Measurements from ENCODE around the gene DEPP1. TPM values are rescaled to one million over a fixed set of nuclear protein-coding genes. Genes with fewer than 3 reads are reported as not detected.

The DEPP1 gene
- polyA plus RNA-seq, 2 of the 4 experiments (the other 2 are of a cell fraction), result 0.46 to 0.92 TPM

DNA sequence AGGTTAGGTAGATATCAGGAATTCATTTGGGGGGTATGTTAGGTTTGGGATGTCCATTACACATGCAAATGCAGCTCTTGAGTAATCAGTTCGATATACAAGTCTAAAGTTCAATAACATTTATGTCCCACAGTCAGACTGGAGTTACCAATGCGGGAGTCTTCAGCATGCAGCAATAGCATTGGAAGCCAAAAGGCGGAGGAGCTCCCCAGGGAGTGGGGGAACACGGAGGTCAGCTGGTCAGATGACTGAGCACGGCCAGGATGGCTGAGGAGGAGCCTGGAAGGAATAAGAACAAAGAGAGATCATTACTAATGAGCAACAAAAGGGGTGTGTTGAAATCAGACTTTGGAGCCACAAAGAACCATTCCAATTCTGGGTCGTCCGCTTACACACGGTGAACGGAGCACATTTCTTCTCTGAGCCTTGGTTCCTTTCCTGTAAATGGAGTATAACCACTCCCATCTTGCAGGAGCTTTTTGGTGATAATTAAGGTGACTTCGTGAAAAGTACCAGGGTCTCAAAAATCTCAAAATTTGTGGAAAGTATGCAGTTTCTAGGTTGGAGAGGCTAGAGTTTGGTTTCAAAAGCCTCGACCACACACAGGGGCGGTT lies 21.6 kb upstream of the DEPP1 start:
- Histone ChIP-seq H3K27ac (peak overlapping the region; percentile 76 to 92), H3K4me2 (peak overlapping the region; percentile 80), H3K4me3 (peak overlapping the region; percentile 62), H3K9me3 (peaks cover 48% of the 10 kb centered on the region), H3K4me1 (0 out of 3 replicates have a peak, but pooled peaks cover 3% of the 10 kb centered on the region)
- TF ChIP-seq, protein P1, sequence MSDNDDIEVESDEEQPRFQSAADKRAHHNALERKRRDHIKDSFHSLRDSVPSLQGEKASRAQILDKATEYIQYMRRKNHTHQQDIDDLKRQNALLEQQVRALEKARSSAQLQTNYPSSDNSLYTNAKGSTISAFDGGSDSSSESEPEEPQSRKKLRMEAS (IDR thresholded peaks at IDR 0.05), result no peak
- TF ChIP-seq BCL3 (IDR thresholded peaks at IDR 0.05), result no peak
- TF ChIP-seq RARB (CRISPR knock-in tag; IDR thresholded peaks at IDR 0.05), result no peak
- no peak for TF ChIP-seq HOXB13 (CRISPR knock-in tag; IDR thresholded peaks at IDR 0.05; ENCODE audit: low read depth)
- TF ChIP-seq ZSCAN20 (CRISPR knock-in tag; IDR thresholded peaks at IDR 0.05), result no peak
- no peak for TF ChIP-seq CBX2 (IDR thresholded peaks at IDR 0.05; ENCODE audit: borderline replicate concordance, low read depth)
- TF ChIP-seq RFX5 (IDR thresholded peaks at IDR 0.05), result no peak
- CTCF ChIA-PET, result no interaction called here
- 85% methylated on average over 12 of the region's 12 CpGs for WGBS (ENCODE audit: missing lambda C conversion rate)
- ATAC-seq (no peak), DNase-seq (ENCODE audit: low read depth in 1 of 2, low spot score in 1 of 2) (no peak), FAIRE-seq (no peak)
- POLR2A ChIA-PET, result no interaction called here

GRCh38 chr10:44998146-44998631 lies 19.6 kb upstream of the DEPP1 start:
- FAIRE-seq, result no peak
- Histone ChIP-seq H3K4me1 (0 out of 3 replicates have a peak, but pooled peaks cover 3% of the 10 kb centered on the region), H3K9me3 (peaks cover 30% of the 10 kb centered on the region), H3K4me3 (no peak overlapping the region), H3K4me2 (no peak overlapping the region), H3K27ac (no peak overlapping the region)
- WGBS (ENCODE audit: missing lambda C conversion rate), result 59% methylated on average over 6 of the region's 6 CpGs
- ChIA-PET CTCF (no interaction called here), POLR2A (no interaction called here)
- no peak for DNase-seq (ENCODE audit: low read depth in 1 of 2, low spot score in 1 of 2)
- TF ChIP-seq, protein P2, sequence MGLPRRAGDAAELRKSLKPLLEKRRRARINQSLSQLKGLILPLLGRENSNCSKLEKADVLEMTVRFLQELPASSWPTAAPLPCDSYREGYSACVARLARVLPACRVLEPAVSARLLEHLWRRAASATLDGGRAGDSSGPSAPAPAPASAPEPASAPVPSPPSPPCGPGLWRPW (IDR thresholded peaks at IDR 0.05), result no peak
- TF ChIP-seq GATA3 (IDR thresholded peaks at IDR 0.05; ENCODE audit: borderline replicate concordance), result no peak
- TF ChIP-seq, protein P3, sequence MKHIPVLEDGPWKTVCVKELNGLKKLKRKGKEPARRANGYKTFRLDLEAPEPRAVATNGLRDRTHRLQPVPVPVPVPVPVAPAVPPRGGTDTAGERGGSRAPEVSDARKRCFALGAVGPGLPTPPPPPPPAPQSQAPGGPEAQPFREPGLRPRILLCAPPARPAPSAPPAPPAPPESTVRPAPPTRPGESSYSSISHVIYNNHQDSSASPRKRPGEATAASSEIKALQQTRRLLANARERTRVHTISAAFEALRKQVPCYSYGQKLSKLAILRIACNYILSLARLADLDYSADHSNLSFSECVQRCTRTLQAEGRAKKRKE (CRISPR knock-in tag; IDR thresholded peaks at IDR 0.05; ENCODE audit: low read depth), result no peak
- TF ChIP-seq RAD21 (conservative IDR thresholded peaks at IDR 0.05 in 1 of 2, IDR thresholded peaks at IDR 0.05 in 1 of 2), result no peak
- TF ChIP-seq, protein P1 (IDR thresholded peaks at IDR 0.05), result no peak
- no peak for TF ChIP-seq FOXS1 (CRISPR knock-in tag; IDR thresholded peaks at IDR 0.05)
- TF ChIP-seq POLR2AphosphoS2 (conservative IDR thresholded peaks at IDR 0.05; ENCODE audit: low read length), result no peak
- TF ChIP-seq JUN (IDR thresholded peaks at IDR 0.05), result no peak
- ATAC-seq, result no peak

GRCh38 chr10:44997105-44997748 lies 18.6 kb upstream of the DEPP1 start:
- Histone ChIP-seq H3K27ac (no peak overlapping the region), H3K4me3 (no peak overlapping the region), H3K9me3 (peaks cover 20% of the 10 kb centered on the region), H3K4me1 (0 out of 3 replicates have a peak, but pooled peaks cover 3% of the 10 kb centered on the region), H3K4me2 (no peak overlapping the region)
- CTCF ChIA-PET, result interaction anchor here (0.6 kb wide), 1 partner anchor 1232 kb away, joined by 3 read pairs; no protein-coding TSS in a partner anchor
- WGBS (ENCODE audit: missing lambda C conversion rate), result 51% methylated on average over 6 of the region's 6 CpGs
- DNase-seq (ENCODE audit: low read depth in 1 of 2, low spot score in 1 of 2), result no peak
- no peak for FAIRE-seq
- no peak for TF ChIP-seq RNF2 (IDR thresholded peaks at IDR 0.05; ENCODE audit: borderline replicate concordance, low read depth)
- TF ChIP-seq, protein P1 (IDR thresholded peaks at IDR 0.05), result no peak
- no peak for TF ChIP-seq FOSB (CRISPR knock-in tag; IDR thresholded peaks at IDR 0.05)
- no peak for TF ChIP-seq TFCP2L1 (CRISPR knock-in tag; IDR thresholded peaks at IDR 0.05)
- no peak for TF ChIP-seq NPAS2 (CRISPR knock-in tag; IDR thresholded peaks at IDR 0.05; ENCODE audit: borderline replicate concordance)
- TF ChIP-seq GATA3 (IDR thresholded peaks at IDR 0.05; ENCODE audit: borderline replicate concordance), result no peak
- no peak for TF ChIP-seq POLR2A (IDR thresholded peaks at IDR 0.05; ENCODE audit: low read length)
- no peak for TF ChIP-seq HEYL (CRISPR knock-in tag; IDR thresholded peaks at IDR 0.05)
- TF ChIP-seq RFX5 (IDR thresholded peaks at IDR 0.05), result no peak
- TF ChIP-seq HDAC2 (IDR thresholded peaks at IDR 0.05), result no peak
- TF ChIP-seq HOXB5 (CRISPR knock-in tag; IDR thresholded peaks at IDR 0.05), result no peak
- TF ChIP-seq CBX8 (IDR thresholded peaks at IDR 0.05), result no peak
- no peak for ATAC-seq
- POLR2A ChIA-PET, result no interaction called here
